ENCODE results near the gene PTPRD.
"Not testable (repeated sequence)": the region's sequence is repeated elsewhere in the genome, so short reads cannot be mapped to it uniquely, and the experiment has no call there.

Gene PTPRD

GRCh38 chr9:8706998-8707397 is 1905.8 kb downstream of the PTPRD start:
- Histone ChIP-seq H3K9ac (no peak overlapping the region), H3K79me2 (ENCODE audit: insufficient read depth, low read depth) (no peaks in the 10 kb centered on the region), H2AFZ (ENCODE audit: low read depth) (no peak overlapping the region), H3K4me3 (IDR thresholded peaks at IDR 0.05; ENCODE audit: insufficient read depth, low read depth, low read length) (no peak overlapping the region), H3K4me1 (ENCODE audit: low read depth, poor library complexity, severe bottlenecking) (no peaks in the 10 kb centered on the region), H4K20me1 (ENCODE audit: insufficient read depth) (no peaks in the 10 kb centered on the region), H3K4me2 (no peak overlapping the region), H3K27ac (no peak overlapping the region), H3K36me3 (ENCODE audit: insufficient read depth) (no peaks in the 10 kb centered on the region), H3K27me3 (ENCODE audit: insufficient read depth, low read depth) (no peaks in the 10 kb centered on the region)
- no peak for TF ChIP-seq CTCF (conservative IDR thresholded peaks at IDR 0.05; ENCODE audit: low read depth, low read length)

GRCh38 chr9:8706531-8706930 is 1906.3 kb downstream of the PTPRD start:
- Histone ChIP-seq H3K27ac (no peak overlapping the region), H3K36me3 (ENCODE audit: insufficient read depth) (no peaks in the 10 kb centered on the region), H2AFZ (ENCODE audit: low read depth) (no peak overlapping the region), H3K4me3 (IDR thresholded peaks at IDR 0.05; ENCODE audit: insufficient read depth, low read depth, low read length) (no peak overlapping the region), H3K4me1 (ENCODE audit: low read depth, poor library complexity, severe bottlenecking) (no peaks in the 10 kb centered on the region), H4K20me1 (ENCODE audit: insufficient read depth) (no peaks in the 10 kb centered on the region), H3K4me2 (no peak overlapping the region), H3K9ac (no peak overlapping the region), H3K27me3 (ENCODE audit: insufficient read depth, low read depth) (no peaks in the 10 kb centered on the region), H3K79me2 (ENCODE audit: insufficient read depth, low read depth) (no peaks in the 10 kb centered on the region)
- TF ChIP-seq CTCF (conservative IDR thresholded peaks at IDR 0.05; ENCODE audit: low read depth, low read length) = no peak

GRCh38 chr9:8705861-8706260 is 1906.9 kb downstream of the PTPRD start:
- no peak overlapping the region for H3K27ac ChIP-seq
- H4K20me1 ChIP-seq (ENCODE audit: insufficient read depth) = no peaks in the 10 kb centered on the region
- no peaks in the 10 kb centered on the region for H3K27me3 ChIP-seq (ENCODE audit: insufficient read depth, low read depth)
- no peaks in the 10 kb centered on the region for H3K36me3 ChIP-seq (ENCODE audit: insufficient read depth)
- H2AFZ ChIP-seq (ENCODE audit: low read depth) = no peak overlapping the region
- no peaks in the 10 kb centered on the region for H3K79me2 ChIP-seq (ENCODE audit: insufficient read depth, low read depth)
- H3K9ac ChIP-seq = no peak overlapping the region
- no peaks in the 10 kb centered on the region for H3K4me1 ChIP-seq (ENCODE audit: low read depth, poor library complexity, severe bottlenecking)
- TF ChIP-seq CTCF (conservative IDR thresholded peaks at IDR 0.05; ENCODE audit: low read depth, low read length) = no peak
- no peak overlapping the region for H3K4me3 ChIP-seq (IDR thresholded peaks at IDR 0.05; ENCODE audit: insufficient read depth, low read depth, low read length)
- H3K4me2 ChIP-seq = no peak overlapping the region

GRCh38 chr9:8703904-8704303 is 1908.9 kb downstream of the PTPRD start:
- Histone ChIP-seq H3K4me1 (ENCODE audit: low read depth, poor library complexity, severe bottlenecking) (no peaks in the 10 kb centered on the region), H3K4me2 (no peak overlapping the region), H3K36me3 (ENCODE audit: insufficient read depth) (no peaks in the 10 kb centered on the region), H3K27me3 (ENCODE audit: insufficient read depth, low read depth) (no peaks in the 10 kb centered on the region), H3K4me3 (IDR thresholded peaks at IDR 0.05; ENCODE audit: insufficient read depth, low read depth, low read length) (no peak overlapping the region), H3K27ac (no peak overlapping the region), H3K79me2 (ENCODE audit: insufficient read depth, low read depth) (no peaks in the 10 kb centered on the region), H4K20me1 (ENCODE audit: insufficient read depth) (no peaks in the 10 kb centered on the region), H3K9ac (no peak overlapping the region), H2AFZ (ENCODE audit: low read depth) (no peak overlapping the region)
- no peak for TF ChIP-seq CTCF (conservative IDR thresholded peaks at IDR 0.05; ENCODE audit: low read depth, low read length)

- H3K36me3 ChIP-seq (ENCODE audit: insufficient read depth) = no peaks in the 10 kb centered on the region
- H3K4me1 ChIP-seq (ENCODE audit: low read depth, poor library complexity, severe bottlenecking) = no peaks in the 10 kb centered on the region
- H3K27me3 ChIP-seq (ENCODE audit: insufficient read depth, low read depth) = no peaks in the 10 kb centered on the region
- H3K79me2 ChIP-seq (ENCODE audit: insufficient read depth, low read depth) = no peaks in the 10 kb centered on the region
- H4K20me1 ChIP-seq (ENCODE audit: insufficient read depth) = no peaks in the 10 kb centered on the region
- H2AFZ ChIP-seq (ENCODE audit: low read depth) = no peak overlapping the region
- H3K9ac ChIP-seq = no peak overlapping the region
- no peak overlapping the region for H3K4me2 ChIP-seq
- no peak overlapping the region for H3K4me3 ChIP-seq (IDR thresholded peaks at IDR 0.05; ENCODE audit: insufficient read depth, low read depth, low read length)
- no peak overlapping the region for H3K27ac ChIP-seq
- no peak for TF ChIP-seq CTCF (conservative IDR thresholded peaks at IDR 0.05; ENCODE audit: low read depth, low read length)
Measured at GRCh38 chr9:8701904-8702303, 1910.9 kb downstream of the PTPRD start.

GRCh38 chr9:8697565-8697964 is 1915.2 kb downstream of the PTPRD start:
- H3K4me3 ChIP-seq (IDR thresholded peaks at IDR 0.05; ENCODE audit: insufficient read depth, low read depth, low read length); H3K4me2 ChIP-seq; H3K79me2 ChIP-seq (ENCODE audit: insufficient read depth, low read depth); H3K27me3 ChIP-seq (ENCODE audit: insufficient read depth, low read depth); H3K27ac ChIP-seq; H3K36me3 ChIP-seq (ENCODE audit: insufficient read depth); H3K4me1 ChIP-seq (ENCODE audit: low read depth, poor library complexity, severe bottlenecking); H2AFZ ChIP-seq (ENCODE audit: low read depth); H3K9ac ChIP-seq; H4K20me1 ChIP-seq (ENCODE audit: insufficient read depth): not testable (repeated sequence)

All from KMS-11 (cell line).